GM18505 (cell line): ENCODE data around the gene TMEM125.

Experiments
- ATAC-seq: cut with Tn5 transposase; IDR thresholded peaks from one replicate; pipeline ENCODE4 v1.9.1; 2021; ENCODE audit not compliant: unreplicated experiment
- POLR2A ChIP-seq: IDR thresholded peaks from 4 replicates; pipeline ENCODE4 v1.6.1; 2011; ENCODE audit warnings: borderline replicate concordance; ENCODE audit not compliant: insufficient read depth, insufficient read length; ENCODE audit errors: extremely low read depth

Gene TMEM125

DNA sequence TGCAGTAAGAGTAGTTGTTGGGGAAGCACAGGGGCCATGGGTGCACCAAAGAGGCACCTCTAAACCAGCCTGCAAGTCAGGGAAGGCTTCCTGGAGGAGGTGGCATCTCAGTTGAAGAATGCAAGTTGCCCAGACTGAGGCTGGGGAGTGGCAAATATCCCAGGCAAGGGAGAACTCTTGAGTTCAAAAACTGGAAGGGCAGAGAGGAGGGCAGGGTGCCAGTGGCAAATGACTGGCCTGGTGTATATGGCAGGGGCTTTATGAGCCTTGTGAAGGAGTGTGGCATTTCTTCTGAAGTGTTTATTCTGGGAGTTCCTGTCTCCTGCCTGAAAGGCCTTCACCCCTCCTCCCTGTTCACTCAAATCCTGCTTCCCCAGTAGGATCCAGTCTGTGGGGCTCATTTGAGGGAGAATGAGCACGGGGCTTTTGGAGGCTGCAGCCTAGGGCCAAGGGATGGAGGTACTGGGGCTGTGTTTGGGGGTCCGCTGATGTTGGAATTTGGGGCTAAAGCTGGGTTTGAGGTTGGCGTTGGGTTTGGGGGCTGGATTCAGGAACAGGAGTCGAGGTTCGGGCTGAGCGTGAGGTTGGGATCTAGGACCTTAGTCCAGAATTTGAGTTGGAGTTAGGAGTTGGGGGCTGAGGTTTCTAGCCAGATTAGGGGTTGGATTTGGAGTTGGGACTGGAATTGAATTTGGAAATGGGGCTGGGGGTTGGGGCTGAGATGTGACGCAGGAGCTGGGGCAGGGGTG lies at the start of gene TMEM125:
TMEM125 (plus strand) TSS at position 357 of the 749 bp plus-strand sequence. CDS start 2,740 bp downstream, outside the sequence.
- TF ChIP-seq POLR2A: no peak

GRCh38 chr1:43220905-43221778 lies 48.6 kb upstream of the TMEM125 start:
- no peak for TF ChIP-seq POLR2A
- ATAC-seq: peak; percentile 60

More for the DNA sequence above, at the start of gene TMEM125:
- ATAC-seq: no peak

GRCh38 chr1:43221797-43222196 lies 48.0 kb upstream of the TMEM125 start:
- no peak for ATAC-seq
- TF ChIP-seq POLR2A: no peak

DNA sequence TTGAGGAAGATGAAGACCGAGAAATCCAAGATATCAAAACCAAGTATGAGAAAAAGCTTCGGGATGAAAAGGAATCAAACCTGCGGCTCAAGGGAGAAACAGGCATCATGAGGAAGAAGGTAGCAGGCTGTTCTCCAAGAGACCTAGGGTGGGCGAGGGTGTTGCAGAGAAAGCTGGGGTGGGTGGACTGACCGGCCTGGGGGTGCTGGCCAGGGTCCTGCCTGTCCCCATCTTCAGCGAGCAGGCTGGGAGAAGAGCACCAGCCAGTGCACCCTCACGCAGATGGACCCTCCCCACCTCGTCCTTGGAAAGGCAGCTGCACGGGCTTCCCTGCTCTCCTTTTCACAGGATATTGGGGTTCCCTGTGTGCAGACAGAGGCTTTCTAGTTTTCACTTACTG lies 46.9 kb upstream of the TMEM125 start:
- no peak for TF ChIP-seq POLR2A
- no peak for ATAC-seq

GRCh38 chr1:43225168-43225567 lies 44.6 kb upstream of the TMEM125 start:
- TF ChIP-seq POLR2A: no peak
- ATAC-seq: no peak

DNA sequence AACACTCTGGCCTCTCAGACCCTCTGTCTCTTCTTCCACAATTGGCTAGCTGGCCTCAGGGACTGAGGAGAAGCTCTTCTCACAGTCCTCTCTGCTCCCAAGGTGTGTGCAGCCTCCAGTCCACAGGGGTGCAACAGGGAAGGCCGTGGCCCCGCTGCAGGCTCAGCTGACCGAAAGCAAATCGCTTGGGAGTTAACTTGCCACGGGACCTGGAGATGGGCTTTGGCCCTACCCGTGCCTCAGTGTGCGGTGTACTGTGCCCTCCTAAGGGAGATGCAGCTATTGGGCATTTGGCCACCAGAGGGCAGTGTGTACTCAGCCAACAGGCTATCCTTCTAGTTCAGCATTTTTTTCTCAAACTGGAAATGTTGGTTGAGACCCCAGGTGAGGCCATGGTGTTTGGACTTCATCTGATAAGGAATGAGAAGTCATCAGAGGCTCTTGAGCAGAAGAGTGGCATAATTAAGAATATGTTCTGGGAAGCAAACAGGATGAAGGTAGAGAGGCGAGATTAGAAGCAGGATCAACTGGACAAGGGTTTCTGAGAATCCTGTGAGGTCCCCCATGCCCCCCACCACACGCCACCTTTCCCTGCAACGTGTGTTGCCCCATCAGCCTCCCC lies 42.5 kb upstream of the TMEM125 start:
- no peak for ATAC-seq
- no peak for TF ChIP-seq POLR2A

- TF ChIP-seq POLR2A: no peak
- ATAC-seq: no peak
These were observed 39.7 kb upstream of the TMEM125 start for GRCh38 chr1:43229826-43230780.

DNA sequence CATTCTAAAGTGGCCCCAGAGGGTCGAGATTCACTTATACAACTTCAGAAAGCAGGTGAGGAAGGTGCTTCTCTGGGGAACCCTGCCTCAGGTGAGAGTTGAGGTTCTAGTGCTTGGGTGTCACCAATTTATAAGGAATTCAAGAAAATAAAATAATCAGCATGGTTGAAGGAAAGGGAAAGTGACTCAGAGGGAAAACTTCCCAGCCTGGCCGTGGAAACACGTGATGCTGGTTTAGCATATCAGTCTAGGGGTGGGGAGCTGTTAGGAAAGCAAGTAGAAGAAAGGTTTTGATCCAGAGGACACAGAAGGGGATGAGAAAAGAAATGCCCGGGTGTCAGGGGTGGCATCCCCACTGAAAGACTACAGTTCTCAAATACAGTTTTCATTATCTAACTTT lies 37.7 kb upstream of the TMEM125 start:
- no peak for TF ChIP-seq POLR2A
- ATAC-seq: no peak

- ATAC-seq: no peak
- no peak for TF ChIP-seq POLR2A
These were observed 37.3 kb upstream of the TMEM125 start for GRCh38 chr1:43232482-43232881.

DNA sequence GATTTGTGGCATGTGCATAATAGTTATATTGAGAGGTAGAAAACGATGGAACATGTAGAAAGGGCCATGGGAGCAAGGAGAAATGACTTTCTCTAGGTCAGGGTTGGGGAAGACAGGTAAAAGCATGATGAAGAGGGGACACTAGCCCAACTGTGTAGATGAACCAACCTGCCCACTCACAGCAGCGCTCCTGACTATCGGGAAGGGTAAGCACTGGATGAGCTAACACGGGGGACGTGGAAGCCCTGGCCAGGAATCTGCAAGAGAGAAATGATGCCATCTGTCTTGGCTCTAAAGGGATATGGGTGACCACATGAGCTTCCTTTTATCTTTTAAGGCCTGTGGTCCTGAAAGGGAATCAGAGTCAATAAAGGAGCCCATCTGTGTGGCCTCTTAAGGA lies 36.2 kb upstream of the TMEM125 start:
- no peak for TF ChIP-seq POLR2A
- no peak for ATAC-seq

GRCh38 chr1:43234267-43234666 lies 35.5 kb upstream of the TMEM125 start:
- no peak for ATAC-seq

DNA sequence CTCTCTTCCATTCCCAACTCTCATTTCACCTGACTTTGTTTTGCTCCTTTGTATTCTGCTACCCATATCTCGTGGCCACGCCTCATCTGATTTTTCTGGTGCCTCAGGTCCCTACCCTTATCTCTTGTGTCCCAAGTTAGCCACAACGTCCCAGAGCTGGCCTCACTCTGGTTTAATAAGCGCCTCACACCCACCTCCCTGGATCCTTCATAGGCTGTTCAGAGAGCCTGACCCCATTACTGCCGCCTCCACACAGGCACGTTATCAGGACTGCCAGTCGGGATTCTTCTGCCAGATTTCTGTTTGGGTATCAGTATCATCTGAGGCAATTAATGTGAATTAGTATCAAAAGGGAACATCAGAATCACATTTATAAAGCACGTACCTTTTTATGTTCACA lies 34.7 kb upstream of the TMEM125 start:
- ATAC-seq: no peak
- no peak for TF ChIP-seq POLR2A

More at GRCh38 chr1:43234267-43234666, 35.5 kb upstream of the TMEM125 start:
- no peak for TF ChIP-seq POLR2A
